Measurements from ENCODE around the gene POM121.
"Not testable (repeated sequence)": the region's sequence is repeated elsewhere in the genome, so short reads cannot be mapped to it uniquely, and the experiment has no call there.

The POM121 gene

DNA sequence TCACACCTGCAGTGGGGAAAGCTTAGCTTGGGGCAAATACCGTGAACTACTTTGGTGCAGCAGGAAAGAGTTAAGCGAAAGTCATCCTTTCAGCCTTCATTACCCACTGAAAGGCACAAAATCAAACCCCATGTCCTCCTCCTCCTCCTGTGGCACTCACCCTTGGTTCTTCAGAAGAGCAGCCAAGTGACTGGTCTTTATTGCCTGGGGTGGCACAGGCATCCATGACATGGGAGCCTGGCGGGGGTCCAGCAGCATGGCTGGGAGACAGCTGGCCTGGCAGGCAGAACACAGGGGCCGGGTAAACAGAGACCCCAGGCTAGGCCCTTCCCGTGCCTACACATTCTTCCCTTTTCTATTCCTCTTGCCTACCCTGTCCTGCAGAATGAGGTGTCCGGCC lies 24.8 kb downstream of the POM121 start:
- not testable (repeated sequence) for DNase-seq (ENCODE audit: low spot score)

DNA sequence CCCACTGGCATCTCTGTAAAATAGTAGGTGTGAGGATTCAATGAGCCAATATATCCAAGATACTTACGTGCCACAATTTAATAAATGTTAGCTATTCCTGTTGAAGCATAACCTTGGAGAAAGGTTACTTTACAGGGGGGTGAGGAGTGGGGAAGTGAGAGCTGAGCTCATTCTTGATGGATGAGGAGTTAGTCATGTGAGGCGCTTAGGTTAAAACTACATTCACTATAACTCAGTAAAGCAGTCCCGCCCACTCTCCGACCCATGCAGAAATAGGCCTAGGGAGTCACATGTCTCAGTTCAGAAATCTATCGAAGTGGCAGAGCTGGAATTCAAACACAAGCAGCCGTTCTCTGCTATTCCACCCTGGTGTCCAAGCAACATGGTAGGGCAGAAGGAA lies 25.5 kb downstream of the POM121 start:
- not testable (repeated sequence) for DNase-seq (ENCODE audit: low spot score)

DNA sequence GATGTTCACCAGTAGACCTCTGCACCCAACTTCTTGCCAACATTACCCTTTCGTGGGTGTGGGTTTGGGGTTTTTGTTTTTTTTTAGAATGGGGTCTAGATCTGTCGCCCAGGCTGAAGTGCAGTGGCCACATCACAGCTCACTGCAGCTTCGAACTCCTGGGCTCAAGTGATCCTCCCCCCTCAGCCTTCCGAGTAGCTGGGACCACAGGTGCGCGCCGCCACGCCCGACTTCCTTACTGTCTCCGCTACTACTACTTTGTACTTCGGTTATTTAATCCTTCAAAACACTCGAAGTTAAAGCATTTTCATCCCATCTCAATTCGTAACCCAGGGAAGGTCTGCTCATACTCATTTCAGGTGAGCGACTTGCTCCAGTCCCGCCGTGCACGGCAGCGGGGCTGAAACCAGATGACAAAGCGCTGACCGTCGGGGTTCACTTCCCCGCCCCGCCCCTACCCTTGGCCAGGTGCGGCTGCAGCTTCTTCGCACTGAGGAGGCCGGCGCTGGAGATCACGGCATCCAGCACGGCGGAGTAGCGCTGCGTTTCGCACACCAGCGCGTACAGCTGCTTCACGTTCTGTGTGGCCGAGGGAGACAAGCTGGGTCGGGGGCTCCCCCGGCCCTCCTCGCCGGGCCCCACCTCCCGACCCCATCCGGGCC lies 29.1 kb downstream of the POM121 start:
- DNase-seq (ENCODE audit: low spot score): not testable (repeated sequence)

DNA sequence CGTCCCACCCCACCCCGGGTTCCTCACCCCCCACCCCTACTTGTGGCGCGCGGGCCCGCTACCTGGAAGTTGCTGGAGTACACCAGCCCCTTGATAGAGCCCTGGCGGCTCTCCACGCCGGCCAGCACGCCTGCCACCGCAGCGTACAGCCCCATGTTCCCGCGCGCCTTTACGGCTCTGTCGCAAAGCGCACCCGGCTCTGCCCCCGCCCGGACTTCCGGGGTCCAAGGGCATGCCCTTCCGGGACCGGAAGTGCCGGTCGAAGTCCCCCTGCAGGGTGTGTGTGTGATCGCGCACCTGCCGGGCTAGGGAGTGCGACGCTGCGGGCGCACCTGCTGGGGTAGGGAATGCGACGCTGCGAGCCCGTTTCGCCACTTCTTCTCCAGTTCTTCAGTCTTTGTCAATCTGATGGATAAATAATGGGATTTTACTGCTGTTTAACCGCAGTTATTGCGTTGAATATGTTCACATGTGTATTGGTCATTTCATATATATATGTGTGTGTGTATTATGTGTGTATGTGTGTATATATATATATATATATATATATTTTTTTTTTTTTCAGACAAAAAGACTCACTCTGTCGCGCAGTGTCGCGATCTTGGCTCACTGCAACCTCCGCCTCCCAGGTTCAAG lies 29.8 kb downstream of the POM121 start:
- DNase-seq (ENCODE audit: low spot score): not testable (repeated sequence)

DNA sequence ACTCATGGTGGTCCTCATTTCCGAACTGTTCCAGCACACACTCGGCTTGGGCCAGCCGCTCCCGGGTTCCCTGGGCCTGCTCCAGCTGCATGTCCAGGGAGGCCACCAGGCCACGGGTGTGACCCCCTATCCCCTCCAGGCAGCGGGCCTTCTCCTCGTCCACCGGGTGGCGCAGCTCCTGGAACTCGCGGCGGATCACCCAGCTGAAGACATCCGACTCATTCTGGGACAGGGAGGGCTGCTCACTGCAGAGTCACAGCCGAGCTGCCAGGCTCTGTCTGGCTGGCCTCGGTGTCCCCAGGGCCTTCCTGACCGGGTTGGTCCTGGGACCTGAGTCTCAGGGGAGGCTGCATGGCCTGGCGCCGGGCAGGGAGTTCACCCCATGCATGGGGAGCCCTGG lies 35.1 kb downstream of the POM121 start:
- not testable (repeated sequence) for DNase-seq (ENCODE audit: low spot score)

DNA sequence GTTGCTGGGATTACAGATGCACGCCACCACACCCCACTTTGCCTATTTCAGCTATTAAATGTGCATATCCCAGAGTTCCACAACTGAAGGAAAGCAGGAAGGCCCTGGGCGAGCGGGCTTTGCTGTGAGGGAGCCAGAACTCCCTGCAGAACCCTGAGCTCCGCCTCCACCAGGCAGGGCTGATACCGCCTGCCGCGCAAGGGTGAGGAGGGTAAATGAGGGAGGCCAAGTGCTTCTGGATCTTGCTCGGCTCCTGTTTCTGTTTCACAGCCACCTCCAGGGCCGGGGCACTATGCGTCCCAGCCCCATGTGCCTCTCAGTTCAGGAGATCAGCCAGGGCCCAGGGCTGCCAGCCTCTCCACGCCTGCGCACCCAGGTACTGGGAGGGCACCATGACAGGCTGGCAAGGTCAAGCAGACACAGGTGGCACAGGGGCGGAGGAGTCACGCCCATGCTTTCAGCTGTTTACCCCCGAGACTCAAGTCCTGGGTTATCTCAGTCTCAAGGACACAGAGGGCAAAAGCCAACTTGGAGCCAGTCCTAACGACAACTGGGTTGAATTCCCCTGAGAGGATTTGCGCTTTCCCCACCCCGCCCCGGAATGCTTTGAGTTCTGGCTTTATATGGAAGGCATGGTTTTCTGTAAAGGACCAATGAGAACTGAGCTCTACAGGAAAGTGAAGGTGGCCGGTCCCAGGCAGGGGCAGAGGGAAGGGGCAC lies 35.9 kb downstream of the POM121 start:
- not testable (repeated sequence) for DNase-seq (ENCODE audit: low spot score)

DNA sequence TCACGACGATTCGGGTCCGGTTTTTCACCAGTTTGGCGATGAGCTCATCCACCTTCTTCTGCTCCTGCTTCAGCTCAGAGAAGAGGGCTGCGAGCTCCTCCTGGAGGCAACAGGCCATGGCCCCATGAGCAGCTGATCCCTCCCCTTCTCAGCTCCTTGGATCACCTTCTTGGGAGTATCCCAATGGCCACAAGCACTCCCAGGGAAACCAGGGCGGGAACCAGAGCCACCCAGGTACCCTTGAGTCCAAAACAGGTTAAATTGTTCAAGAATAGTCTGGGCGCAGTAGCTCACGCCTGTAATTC lies 36.4 kb downstream of the POM121 start:
- not testable (repeated sequence) for DNase-seq (ENCODE audit: low spot score)

DNA sequence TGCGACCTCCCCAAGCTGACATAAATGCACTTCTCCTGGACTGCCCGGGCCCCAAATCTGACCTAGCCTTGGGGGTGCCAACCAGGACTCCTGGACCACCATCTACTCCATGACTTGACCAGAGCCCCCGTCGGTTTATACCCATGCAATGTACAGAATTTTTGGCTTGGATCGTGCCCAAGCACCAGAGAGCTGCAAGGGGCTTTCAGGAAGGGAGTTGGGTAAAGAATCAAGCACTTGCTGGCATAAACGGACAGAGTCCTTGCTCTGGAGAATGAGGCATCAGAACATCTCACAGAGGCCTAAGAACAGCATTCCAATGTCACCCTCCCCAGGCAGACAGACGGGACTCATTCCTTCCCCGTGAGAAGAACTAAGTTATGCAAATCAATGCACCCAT lies 38.2 kb downstream of the POM121 start:
- DNase-seq (ENCODE audit: low spot score): not testable (repeated sequence)

DNA sequence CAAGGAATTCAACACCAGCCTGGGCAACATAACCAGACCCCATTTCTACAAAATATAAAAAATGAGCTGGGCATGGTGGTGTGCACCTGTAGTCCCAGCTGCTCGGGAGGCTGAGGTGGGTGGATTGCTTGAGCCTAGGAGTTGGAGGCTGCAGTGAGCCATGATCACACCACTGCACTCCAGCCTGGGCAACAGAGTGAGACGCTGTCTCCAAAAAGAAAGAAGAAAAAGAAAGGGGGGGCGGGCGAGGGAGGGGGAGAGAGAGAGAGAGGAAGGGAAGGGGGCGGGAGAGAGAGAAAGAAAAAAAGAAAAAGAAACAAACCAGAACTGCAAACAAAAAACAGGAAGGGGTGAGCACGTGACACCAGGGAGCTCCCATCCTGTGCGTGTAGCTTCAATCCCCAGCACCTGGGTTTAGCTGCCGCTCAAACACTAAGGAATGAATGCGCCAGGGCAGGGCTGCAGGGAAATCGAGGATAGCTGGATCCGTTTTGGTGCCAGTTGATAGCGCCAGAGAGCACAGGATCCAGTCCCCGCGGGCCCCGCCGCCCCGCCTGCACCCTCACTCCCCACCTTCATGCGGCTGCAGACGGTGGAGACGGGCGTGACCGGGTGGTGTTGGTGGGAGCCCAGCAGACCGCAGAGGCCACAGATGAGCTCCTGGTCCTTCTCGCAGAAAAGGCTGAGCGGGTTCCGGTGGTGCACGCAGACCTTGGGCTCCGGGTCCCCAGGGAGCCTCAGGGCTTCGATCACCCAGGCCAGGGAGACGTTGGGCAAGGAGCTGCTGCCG lies 40.5 kb downstream of the POM121 start:
- not testable (repeated sequence) for DNase-seq (ENCODE audit: low spot score)

DNA sequence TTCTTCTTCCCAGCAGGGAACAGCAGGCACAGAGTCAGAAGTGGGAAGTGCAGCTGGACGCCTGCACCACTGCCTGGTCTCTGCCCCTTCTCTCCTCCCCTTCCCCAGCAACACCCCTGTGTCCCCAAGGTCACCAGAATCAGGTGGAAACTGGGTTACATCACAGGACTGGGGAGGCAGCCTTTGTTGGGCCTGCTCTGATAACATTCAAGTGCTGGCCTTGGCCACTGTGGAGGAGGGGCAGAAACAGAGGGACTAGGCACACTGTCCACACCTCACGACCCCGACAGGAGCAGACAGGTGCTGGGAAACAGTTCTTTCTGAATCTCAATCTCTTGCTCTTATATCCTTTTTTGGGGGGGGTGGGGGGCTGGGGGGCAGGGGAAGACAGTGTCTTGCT lies 42.0 kb downstream of the POM121 start:
- not testable (repeated sequence) for DNase-seq (ENCODE audit: low spot score)

DNA sequence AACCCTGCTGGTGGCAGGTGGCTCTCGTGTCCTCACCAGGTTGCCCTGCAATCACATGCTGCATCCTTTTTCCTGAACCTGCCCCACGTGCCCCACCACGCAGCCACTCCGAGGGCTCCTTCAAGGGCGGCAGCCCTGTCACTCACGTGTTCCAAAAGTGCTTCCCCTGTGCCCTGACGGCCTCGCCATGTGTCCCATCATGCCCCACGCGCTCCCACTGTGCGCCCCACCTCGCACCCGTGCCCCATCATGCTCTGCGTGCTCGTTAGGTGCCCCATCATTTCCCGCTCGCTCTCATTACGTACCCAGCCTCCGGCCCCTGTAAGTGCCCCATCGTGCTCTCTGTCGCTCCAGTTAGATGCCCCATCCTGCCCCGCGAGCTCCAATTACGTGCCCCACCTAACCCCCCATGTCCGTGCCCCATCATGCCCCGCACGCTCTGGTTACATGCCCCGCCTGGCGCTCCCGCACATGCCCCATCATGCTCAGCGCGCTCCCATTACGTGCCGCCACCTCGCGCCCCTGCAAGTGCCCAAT lies 44.2 kb downstream of the POM121 start, which contains the start of gene TRIM74:
Gene TRIM74, minus strand, starts transcription at position 487 of the 537 bp plus-strand sequence. CDS start 3,309 bp downstream, outside the sequence.
- DNase-seq (ENCODE audit: low spot score): not testable (repeated sequence)

DNA sequence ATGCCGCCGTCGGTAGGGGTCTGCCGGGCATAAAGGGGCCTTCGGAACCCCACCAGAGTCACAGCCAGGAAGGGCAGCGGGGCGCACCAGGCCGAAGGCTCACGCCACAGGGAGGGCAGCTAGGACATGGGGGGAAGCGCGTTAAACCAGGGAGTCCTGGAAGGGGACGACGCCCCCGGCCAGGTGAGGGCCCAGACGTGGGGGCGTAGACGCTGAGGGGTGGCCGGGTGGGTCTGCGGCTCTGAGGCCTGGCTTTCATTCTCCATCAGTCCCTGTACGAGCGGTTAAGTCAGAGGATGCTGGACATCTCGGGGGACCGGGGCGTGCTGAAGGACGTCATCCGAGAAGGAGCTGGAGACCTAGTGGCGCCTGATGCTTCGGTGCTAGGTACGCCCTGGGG lies 44.8 kb downstream of the POM121 start:
- DNase-seq (ENCODE audit: low spot score): not testable (repeated sequence)

DNA sequence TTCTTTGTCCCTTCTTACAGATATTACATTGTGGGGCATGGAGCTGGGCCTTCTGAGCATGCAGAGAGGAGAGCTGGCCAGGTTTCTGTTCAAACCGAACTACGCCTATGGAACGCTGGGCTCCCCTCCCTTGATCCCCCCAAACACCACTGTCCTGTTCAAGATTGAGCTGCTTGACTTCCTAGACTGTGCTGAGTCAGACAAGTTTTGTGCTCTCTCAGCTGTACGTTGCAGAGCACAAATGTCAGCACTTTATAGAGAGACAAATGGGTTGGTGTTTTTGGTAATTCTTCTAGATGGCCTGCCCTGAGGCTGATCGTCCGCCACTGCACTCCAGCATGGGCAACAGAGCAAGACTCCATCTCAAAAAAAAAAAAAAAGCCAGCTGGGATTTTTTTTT lies 46.6 kb downstream of the POM121 start:
- DNase-seq (ENCODE audit: low spot score): not testable (repeated sequence)

DNA sequence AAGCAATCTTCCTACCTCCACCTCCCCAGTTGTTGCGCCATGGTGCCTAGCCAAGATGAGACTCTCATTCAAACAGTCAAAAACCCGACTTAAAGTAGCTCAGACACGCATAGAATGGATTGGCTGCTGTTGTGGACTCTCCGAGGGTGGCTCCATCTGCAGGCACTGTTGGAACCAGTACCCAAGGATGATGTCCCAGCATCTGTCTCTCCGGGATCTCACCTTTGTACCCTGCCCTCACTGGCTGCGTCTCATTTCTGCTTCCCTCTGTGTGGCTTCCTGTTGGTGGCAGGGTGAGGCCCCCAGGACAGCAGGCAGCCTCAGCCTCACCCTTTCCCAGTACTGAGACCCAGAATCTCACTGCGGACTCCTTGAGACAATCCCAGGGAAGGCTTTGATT lies 49.9 kb downstream of the POM121 start:
- not testable (repeated sequence) for DNase-seq (ENCODE audit: low spot score)

DNA sequence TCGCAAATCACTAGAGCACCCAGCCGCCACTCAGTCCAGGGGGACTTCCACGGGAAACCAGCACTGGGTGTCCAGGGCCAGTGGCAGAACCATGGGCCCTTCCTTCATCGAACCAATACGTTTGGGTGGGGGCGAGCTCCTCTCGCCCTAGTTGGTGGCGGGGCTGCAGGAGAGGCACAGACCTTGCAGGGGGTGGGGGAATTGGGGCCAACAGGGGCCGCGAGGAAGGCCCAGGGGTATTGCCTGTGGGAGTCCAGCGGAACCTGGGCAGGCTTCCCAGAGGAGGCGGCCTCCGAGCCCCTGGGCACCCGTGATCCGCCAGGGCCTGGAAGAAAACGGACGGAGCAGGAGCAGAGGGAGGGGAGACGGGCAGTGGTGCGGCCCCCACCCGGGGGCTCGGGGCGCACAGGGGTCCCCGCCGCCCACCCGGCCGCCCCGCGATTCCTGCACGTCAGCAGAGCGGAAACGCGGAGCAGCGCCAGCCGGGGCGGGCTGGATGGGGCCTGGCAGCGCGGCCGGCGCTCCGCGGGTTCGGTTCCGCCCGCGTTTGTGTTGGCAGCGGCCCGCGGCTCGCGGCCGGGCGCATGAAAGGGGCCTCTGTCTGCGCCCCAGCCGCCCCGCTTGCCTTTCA lies 50.9 kb downstream of the POM121 start:
- not testable (repeated sequence) for DNase-seq (ENCODE audit: low spot score)

DNA sequence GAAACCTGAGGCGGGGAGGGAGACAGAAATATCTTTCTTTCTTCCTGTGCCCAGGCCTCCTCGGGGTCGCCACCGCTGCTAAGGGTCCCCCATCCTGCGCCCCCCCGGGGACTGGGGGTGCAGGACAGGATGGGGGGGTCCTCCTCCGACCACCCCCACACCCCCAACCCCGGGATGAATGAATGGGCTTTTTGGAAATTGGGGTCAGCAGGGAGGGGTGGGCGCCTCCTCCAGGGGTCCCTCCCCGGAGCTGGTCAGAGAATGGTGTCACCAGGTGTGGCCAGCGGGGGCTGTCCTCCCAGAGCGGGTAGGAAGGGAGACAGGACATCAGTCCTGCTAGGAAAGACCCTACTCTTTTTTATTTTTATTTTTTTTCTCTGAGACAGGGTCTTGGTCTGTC lies 51.5 kb downstream of the POM121 start:
- DNase-seq (ENCODE audit: low spot score): not testable (repeated sequence)

DNA sequence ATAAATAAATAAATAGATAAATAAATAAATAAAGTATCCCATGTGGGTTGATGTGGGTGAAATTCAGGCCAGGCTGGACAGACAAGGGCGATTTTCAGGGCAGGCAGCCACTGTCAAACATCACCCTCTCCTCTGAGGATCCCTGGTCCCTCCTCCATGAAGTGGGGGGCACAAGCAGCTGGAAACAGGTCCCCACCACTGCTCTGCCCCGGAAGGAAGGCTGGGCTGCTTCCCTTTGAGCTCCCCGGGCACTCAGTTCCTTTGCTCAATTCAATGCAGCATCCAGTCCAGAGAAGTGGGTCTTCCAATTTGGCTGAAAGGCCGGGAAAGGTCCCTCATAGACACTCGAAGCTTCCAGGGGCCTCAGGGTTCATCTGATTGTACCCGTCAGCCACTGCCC lies 55.5 kb downstream of the POM121 start:
- DNase-seq (ENCODE audit: low spot score): not testable (repeated sequence)

DNA sequence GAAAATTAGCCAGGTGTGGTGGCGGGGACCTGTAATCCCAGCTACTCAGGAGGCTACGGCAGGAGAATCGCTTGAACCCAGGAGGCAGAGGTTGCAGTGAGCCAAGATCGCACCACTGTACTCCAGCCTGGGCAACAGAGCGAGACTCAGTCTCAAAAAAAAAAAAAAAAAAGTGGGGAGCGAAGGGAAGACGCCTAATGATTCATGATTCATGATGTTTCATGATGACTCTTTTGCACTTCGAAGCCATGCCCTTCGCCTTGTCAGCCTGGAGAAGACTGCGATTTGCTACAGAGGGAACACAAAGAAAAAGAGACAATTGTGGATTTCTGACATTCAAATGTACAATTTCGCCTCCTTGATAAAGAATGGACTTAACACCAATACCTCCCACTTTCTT lies 57.2 kb downstream of the POM121 start:
- not testable (repeated sequence) for DNase-seq (ENCODE audit: low spot score)

DNA sequence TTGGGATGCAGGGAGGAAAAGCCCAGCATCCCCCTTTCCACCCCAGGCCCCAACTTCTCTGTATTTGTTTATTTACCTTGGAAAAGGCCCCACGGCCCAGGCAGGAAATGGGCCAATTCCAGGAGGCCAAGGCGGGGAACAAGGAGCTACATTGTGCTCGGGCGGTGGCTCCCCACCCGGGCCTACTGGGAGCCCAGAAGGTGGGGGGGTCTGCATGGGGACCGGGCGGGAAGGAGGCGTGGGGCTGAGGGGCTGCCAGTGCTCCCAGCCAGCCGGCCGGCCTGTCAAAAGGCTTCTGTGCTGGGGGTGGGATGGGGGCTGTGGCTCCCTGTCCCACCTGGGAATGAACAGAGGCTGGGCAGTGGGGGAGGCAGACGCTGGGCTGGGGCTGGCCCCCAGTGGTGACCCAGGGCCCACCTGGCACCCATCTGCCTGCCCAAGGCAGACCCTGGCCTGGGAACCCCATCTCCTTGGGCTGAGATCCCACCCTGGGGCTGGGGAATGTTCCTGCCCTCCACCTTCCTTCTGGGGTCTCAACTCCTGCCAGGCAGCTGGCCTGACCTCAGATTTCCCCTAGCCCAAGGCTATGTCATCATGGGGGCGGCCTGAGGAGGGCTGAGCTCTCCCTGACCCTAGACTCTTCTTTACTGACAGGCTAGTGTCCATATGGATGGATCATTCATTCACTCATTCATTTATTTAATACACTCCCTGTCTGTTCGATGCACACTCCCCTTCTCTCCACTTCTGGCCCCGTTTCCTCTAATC lies 65.4 kb downstream of the POM121 start:
- not testable (repeated sequence) for DNase-seq (ENCODE audit: low spot score)

DNA sequence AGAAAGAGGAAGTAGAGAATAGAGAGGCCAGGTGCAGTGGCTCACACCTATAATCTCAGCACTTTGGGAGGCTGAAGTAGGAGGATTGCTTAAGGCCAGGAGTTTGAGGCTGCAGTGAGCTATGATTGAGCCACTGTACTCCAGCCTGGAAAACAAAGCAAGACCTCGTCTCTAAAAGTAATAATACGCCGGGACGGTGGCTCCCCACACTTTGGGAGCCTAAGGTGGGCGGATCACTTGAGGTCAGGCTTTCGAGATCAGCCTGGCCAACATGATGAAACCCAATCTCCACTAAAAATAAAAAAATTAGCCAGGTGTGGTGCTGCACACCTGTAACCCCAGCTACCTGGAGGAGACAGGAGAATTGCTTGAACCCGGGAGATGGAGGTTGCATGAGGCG lies 70.6 kb downstream of the POM121 start:
- not testable (repeated sequence) for DNase-seq (ENCODE audit: low spot score)

DNA sequence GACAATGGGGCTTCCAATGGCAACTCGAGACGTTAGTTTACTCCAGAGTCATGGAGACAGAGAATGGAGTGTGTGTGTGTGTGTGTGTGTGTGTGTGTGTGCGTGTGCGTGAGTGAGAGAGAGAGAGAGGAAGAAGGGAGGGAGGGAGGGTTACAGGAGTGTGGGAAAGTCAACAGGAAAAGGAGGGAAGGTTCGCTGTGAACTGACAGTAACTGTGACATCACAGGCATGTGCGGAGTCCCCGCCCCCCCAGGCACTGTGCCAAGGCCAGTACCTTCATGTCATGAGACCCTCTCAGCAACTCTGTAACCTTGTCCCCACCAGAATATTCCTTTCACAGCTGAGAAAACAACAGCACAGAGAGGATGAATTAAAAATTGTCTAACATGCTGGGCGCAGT lies 72.6 kb downstream of the POM121 start:
- DNase-seq (ENCODE audit: low spot score): not testable (repeated sequence)
